Ishikawa (cell line): ENCODE measurements around the gene FER.

Experiments
- CEBPB ChIP-seq: IDR thresholded peaks from 2 replicates; pipeline ENCODE4 v1.6.1; 2012
- CREB1 ChIP-seq: IDR thresholded peaks from 2 replicates; pipeline ENCODE4 v1.6.1; 2012; ENCODE audit warnings: low read depth
- EGR1 ChIP-seq: IDR thresholded peaks from 2 replicates; pipeline ENCODE4 v1.6.1; 2012
- EP300 ChIP-seq: IDR thresholded peaks from 2 replicates; pipeline ENCODE4 v1.6.1; 2012; ENCODE audit warnings: borderline replicate concordance
- FOXM1 ChIP-seq: IDR thresholded peaks from 2 replicates; pipeline ENCODE4 v1.6.1; 2012; ENCODE audit warnings: low read depth, borderline replicate concordance
- MAX ChIP-seq: IDR thresholded peaks from 2 replicates; pipeline ENCODE4 v1.6.1; 2012
- NFIC ChIP-seq: IDR thresholded peaks from 2 replicates; pipeline ENCODE4 v1.6.1; 2012
- RAD21 ChIP-seq: IDR thresholded peaks from 2 replicates; pipeline ENCODE4 v1.6.1; 2012; ENCODE audit warnings: low read depth
- REST ChIP-seq: IDR thresholded peaks from 2 replicates; pipeline ENCODE4 v1.6.1; 2012; ENCODE audit warnings: low read depth, mild to moderate bottlenecking
- TAF1 ChIP-seq: IDR thresholded peaks from 2 replicates; pipeline ENCODE4 v1.6.1; 2012; ENCODE audit warnings: low read depth, mild to moderate bottlenecking
- TCF12 ChIP-seq: IDR thresholded peaks from 2 replicates; pipeline ENCODE4 v1.6.1; 2012; ENCODE audit warnings: low read depth
- TEAD4 ChIP-seq: IDR thresholded peaks from 2 replicates; pipeline ENCODE4 v1.6.1; 2012
- USF1 ChIP-seq: IDR thresholded peaks from 2 replicates; pipeline ENCODE4 v1.6.1; 2012
- YY1 ChIP-seq: IDR thresholded peaks from 2 replicates; pipeline ENCODE4 v1.6.1; 2012; ENCODE audit warnings: low read depth
- ZBTB7A ChIP-seq: IDR thresholded peaks from 2 replicates; pipeline ENCODE4 v1.6.1; 2012; ENCODE audit warnings: low read depth

The FER gene

GRCh38 chr5:109141222-109142200, 393.8 kb downstream of the FER start:
- TF ChIP-seq TAF1 (no peak), MAX (no peak), CEBPB (no peak), EGR1 (no peak), FOXM1 (no peak), TCF12 (no peak), EP300 (no peak), NFIC (no peak), USF1 (no peak), REST (no peak), ZBTB7A (no peak), YY1 (no peak), TEAD4 (no peak), CREB1 (no peak), RAD21 (no peak)

GRCh38 chr5:109143031-109143430, 395.3 kb downstream of the FER start:
- TF ChIP-seq REST (no peak), ZBTB7A (no peak), FOXM1 (no peak), RAD21 (no peak), CREB1 (no peak), YY1 (no peak), USF1 (no peak), EP300 (no peak), EGR1 (no peak), NFIC (no peak), TAF1 (no peak), CEBPB (no peak), TEAD4 (no peak), MAX (no peak), TCF12 (no peak)

- TF ChIP-seq CREB1 = no peak
- no peak for TF ChIP-seq CEBPB
- no peak for TF ChIP-seq REST
- no peak for TF ChIP-seq ZBTB7A
- TF ChIP-seq NFIC = no peak
- TF ChIP-seq EP300 = no peak
These were observed 397.4 kb downstream of the FER start for GRCh38 chr5:109145139-109145538.

GRCh38 chr5:109146591-109146990, 398.9 kb downstream of the FER start:
- no peak for TF ChIP-seq RAD21
- TF ChIP-seq MAX = no peak
- TF ChIP-seq CEBPB = no peak
- no peak for TF ChIP-seq ZBTB7A
- no peak for TF ChIP-seq TEAD4
- no peak for TF ChIP-seq EGR1
- TF ChIP-seq TCF12 = no peak
- TF ChIP-seq TAF1 = no peak
- TF ChIP-seq YY1 = no peak
- no peak for TF ChIP-seq NFIC
